Measurements from ENCODE around the gene PORCN.

Gene PORCN

DNA sequence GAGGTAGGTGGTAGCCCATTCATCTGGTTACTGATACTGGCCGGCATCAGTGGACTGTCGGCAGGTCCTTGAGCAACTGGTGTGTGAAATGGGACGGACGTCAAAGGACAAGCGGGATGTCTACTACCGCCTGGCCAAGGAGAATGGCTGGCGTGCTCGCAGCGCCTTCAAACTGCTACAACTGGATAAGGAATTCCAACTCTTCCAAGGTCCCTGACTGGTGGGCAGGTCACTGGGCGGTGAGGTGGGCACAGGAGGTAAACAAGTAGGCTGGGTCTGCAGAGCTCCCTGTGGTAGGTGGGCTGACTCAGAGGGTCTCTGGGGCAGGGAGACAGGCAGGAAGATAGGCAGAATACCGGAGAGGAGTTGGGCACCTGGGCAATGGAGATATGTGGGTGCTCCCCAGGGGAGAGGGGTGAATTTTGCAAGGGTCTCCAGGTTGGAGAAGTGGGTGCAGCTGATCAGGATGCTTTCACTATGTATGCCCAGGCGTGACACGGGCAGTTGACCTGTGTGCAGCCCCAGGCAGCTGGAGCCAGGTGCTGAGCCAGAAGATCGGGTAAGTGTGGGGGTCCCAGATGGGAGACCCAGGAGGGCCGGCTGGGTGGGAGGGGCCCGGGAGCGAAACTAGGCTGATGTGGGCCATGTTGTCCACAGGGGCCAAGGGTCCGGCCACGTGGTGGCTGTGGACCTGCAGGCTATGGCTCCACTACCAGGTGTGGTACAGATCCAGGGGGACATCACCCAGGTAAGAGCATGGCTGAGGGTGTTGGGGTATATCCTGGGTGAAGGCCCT lies 30.6 kb upstream of the PORCN start:
- no peak for DNase-seq

DNA sequence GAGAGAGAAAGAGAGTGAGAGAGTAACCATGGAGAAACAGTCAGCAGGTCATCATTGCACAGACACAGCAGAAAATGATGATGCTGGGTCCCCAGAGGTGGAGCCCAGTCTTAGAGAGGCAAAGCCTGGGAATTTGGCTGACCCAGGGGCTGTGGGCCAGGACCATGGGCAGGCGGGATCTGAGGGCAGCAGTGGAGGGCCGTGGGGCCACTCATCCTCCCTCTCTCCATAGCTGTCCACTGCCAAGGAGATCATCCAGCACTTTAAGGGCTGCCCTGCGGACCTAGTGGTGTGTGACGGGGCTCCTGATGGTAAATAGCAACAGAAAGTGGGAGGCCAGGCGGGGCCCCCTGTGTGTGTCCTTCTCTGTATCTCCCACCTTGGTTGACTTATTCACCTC lies 30.0 kb upstream of the PORCN start:
- DNase-seq, result no peak

DNA sequence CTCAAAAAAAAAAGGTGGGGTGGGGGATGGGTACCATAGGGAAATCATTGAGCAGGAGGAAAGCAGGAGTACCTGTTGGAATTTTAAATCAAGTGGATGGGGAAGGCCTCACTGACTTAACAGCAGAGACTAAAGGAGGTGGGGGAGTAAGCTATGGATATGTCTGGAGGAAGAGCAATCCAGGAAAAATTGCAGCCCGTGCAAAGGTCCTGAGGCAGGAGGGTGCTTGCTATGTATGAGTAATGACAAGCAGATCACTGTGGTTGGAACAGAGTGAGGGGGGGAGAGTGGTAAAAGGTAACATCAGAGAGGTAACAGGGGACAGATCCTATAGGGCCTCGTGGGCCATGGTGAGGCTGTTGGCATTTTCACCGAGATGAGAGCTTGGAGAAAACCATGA lies 28.6 kb upstream of the PORCN start:
- no peak for DNase-seq

DNA sequence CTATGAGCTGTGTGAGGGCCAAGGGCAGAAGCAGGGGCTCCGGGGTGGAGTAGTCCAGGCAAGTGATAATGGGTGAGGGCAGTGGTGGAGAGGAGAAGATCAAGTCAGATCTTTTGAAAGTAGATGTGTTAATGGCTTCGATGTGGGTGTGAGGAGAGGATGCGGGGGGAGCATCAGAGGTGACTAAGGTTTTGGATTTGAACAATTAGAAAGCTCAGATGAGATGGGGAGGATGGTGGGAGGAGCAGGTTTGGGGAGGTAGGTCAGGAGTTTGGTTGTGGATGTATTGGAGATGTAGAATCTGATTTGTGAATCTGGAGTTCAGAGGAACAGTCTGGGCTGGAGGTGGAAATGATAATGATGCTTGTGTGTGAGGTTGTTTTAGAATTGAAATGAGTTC lies 28.2 kb upstream of the PORCN start:
- DNase-seq, result no peak

DNA sequence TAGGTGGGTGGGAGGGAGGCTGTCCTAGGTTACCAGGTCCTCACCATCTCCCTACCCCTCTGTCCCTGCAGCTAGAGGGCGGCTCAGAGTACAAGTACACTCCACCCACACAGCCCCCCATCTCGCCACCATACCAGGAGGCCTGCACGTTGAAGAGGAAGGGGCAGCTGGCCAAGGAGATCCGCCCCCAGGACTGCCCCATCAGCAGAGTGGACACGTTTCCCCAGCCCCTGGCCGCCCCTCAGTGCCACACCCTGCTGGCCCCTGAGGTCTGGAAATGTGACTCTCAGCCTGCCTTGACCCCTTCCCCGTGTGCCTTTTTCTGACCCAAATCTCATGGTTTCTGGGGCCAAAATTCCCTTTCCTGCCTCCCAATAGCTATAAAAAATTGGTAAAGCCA lies 26.3 kb upstream of the PORCN start:
- DNase-seq, result no peak

DNA sequence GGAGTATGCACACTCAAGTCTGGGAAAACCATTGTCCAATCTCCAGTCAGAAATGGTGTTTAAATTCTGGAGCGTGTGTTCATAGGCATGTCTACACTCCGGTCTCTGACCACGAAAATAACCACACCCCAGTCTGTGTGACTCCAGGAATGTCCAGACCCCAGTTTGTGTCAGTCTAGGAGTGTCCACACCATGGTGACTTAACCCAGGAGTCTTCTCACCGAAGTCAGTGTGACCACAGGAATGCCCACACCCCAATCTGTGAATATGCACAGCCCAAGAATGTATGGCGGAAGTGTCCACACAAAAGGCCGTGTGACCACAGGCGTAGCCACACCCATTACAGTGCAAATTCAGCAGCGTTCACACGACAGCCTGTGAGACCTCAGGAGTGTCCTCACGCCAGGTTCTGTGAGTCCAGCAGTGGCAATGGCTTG lies 21.4 kb upstream of the PORCN start:
- DNase-seq, result no peak

DNA sequence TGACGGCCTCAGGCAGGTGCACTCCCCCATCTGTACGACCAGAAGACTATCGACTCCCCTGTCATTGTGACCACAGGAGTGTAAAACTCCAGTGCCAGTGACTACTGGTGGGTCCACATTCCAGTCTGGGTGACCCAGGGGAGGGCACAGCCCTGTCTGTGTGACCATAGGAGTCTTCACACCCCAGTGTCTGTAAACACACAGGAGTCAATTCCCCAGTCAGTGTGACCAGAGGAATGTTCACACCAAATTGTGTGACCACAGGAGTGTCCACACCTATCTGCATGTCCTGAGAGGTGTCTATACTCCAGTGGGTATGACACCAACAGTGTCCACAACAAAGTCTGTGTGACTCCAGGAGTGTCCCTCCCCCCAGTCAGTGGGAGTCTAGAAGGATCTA lies 20.8 kb upstream of the PORCN start:
- no peak for DNase-seq

DNA sequence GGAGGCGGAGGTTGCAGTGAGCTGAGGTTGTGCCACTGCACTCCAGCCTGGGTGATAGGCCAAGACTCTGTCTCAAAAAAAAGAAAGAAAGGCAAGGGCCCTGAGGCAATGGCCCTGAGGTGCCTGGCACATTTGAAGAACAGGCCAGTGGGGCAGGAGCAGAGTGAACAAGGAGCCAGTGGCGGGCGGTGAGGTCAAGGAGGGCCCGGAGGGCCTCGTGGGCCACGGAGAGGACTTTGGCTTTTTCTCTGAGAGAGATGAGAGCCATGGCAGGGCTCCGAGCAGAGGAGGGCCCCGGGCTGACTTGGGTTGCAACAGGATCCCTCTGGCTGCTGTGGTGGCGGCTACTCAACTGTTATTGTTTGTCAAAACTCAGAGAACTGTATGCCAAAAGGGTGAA lies 19.5 kb upstream of the PORCN start:
- no peak for DNase-seq

DNA sequence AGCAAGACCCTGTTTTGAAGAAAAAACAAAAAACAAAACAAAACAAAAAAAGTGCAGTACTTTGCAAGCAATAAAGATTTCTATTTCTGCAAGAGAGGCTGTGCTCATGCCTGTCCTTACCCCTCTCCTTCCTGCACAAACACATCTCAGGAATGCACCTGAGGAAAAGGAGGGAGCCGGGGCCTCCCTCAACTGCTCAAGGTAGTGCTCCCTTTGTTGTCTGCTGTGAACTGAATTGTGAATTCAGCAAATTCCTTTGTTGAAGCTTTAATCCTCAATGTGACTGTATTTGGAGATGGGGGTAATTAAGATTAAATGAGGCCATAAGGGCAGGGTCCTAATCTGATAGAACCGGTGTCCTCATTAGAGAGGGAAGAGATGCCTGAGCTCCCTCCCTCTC lies 18.9 kb upstream of the PORCN start:
- DNase-seq, result no peak

DNA sequence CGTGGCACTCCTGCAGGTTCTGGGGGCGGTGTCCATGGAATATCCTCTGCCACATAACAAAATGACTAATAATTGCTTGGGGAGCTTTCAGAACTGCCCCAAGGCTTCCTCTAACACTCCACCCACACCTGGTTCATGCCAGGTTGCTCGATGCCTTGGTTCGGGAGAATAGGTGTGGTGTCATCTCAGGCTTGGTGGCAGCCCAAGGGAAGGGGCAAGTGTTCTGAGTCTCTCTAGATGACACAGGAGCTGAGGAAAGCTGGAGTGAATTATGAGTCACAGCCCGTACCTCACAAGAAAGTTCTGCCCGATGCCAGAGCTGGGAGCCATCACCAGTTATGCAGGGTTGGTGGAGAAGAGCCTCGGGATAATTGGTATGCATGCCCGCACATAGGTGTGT lies 18.1 kb upstream of the PORCN start:
- DNase-seq, result no peak

DNA sequence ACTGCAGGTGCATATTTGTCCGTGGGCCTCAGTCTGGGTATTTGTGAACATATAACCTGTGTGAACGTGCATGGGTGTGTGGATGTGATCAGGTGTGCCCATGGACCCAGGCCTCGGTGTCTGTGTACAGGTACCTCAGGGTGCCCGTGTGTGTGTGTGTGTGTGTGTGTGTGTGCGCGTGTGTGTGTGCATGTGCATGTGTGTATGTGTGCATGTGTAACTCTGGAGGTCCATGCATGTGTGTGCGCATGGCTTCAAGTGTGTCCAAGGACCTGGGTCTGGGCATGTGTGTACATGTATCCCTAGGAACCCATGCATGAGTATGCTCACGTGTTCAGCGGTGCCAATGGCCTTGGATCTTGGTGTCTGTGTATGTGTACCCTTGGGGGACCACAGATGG lies 17.0 kb upstream of the PORCN start:
- DNase-seq, result no peak

DNA sequence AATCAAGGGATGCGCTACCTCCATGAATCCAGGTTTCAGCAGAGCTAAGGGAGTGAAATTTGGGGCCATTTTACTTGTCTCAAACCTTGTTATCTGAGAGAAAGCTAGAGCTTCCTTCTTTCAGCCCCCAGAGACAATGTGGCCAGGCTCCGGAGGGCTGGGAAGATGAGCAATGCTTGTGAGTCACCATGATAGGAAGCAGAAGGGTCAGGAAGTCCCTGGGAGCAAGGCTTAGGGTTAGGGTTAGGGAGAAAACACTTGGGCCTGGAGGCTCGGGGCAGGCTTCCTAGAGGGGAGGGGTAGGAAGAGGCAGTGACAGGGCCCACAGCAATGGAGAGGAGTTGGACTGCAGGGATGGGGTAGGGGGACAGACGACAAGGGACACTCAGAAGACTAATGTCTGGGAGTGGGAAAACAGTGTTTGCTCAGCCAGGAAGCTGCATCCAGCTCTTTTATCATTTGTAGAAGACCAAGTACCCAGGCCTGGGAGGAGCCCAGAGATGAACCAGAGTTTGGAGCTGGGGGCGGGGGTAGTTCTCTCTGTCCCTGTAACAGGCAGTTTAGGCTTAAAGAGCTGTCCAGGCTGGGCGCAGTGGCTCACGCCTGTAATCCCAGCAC lies 16.4 kb upstream of the PORCN start:
- DNase-seq, result no peak

DNA sequence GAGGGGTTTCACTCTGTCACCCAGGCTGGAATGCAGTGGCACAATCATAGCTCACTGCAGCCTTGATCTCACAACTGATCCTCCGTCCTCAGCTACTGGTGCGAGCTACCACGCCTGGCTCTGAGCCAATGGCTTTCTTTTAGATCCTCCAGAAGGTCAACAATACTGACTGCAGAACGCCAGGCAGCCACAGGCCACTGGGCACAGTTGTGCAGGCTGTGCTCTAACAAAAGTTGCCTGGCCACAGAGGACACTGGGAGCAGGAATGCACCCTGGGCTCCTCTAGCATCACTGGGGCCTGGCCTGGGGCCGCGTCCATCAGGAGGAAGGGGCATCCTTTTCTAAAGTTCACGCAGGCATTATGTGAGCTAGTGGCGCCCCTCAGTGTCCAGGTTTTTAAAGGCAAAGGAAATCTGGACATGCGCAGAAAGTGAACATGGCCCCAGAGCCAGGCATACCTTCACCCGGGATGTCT lies 14.9 kb upstream of the PORCN start:
- no peak for DNase-seq

DNA sequence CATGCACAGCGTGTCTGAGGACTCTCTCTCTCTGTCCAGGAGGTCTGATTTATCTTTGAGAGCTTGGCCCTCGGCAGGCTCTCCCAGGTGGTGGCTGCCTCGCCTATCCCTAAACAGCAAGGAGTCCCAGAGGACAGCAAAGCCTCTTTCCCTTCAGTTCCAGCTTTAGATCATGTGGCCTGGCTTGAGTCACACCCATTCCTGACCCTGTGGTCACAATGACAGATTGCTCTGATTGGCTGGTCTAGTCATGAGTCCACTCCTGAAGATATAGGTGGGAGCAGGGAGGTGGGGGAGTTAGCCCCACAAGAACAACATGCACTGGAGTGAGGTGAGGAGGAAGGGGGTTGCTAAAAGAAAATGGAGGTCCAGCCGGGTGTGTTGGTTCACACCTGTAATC lies 12.1 kb upstream of the PORCN start:
- DNase-seq, result no peak

DNA sequence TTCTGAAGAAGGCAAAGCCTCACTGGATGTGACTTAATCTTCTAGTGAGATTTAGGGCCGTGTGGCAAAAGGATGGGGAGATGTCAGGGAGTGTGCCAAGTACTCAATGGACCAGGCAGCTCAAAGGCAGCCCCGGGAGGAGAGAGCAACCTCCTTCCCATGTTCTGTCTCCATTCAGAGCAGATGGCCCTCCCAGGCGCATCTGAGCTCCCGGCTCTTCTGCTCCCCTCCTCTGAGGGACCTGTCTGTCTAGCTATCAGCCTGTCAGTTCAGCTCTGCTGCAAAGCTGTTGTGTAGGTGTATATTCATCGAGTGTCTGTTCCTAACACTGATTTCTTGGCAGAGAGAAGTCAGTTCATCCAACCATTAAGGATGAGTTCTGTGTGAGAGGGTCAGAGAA lies 10.9 kb upstream of the PORCN start:
- no peak for DNase-seq

DNA sequence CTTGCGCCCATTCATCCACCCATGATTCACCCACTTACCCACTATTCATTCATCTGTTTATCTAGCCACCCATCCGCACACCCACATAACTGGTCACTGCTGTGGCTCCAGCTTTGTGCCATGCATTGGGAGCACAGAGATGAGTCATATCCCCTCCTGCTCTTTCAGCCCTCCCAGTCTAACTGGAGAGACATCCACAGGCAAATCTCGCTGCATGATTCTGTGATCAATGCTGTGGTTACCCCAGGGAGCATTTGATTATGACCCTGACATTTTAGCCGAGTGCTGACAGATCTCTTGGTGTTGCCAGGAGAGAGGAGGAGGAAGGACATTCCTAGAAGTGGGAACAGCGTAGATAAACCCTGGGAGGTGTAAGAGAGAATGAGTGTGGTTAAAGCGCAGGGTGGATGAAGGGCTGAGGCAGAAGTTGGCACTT lies 10.4 kb upstream of the PORCN start:
- no peak for DNase-seq

DNA sequence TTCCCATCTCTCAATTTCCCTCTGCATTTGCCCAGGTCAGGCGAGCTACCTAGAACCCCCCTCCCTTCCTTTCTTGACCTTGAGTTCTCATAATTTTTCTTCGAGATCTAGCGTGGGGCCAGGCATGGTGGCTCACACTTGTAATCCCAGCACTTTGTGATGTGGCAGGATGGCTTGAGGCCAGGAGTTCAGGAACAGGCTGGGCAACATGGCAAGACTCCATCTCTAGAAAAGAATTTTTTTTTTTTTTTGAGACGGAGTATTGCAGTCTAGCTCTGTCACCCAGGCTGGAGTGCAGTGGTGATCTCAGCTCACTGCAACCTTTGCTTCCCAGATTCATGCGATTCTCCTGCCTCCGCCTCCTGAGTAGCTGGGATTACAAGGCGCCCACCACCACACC lies 4.5 kb upstream of the PORCN start:
- DNase-seq, result no peak

DNA sequence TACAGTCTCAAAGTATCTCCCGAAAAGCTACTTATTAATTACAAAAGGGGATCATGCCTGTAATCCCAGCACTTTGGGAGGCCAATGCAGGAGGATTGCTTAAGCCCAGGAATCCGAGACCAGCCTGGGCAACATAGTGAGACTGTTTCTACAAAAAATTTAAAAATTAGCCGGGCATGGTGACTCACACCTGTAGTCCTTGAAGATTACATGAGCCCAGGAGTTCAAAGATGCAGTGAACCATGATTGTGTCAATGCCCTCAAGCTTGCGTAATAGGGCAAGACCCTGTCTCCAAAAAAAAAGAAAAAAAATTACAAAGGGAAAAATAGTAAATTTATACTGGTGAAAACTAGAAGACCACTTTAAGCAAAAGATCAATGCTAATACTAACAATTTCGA lies 3.3 kb upstream of the PORCN start:
- no peak for DNase-seq

DNA sequence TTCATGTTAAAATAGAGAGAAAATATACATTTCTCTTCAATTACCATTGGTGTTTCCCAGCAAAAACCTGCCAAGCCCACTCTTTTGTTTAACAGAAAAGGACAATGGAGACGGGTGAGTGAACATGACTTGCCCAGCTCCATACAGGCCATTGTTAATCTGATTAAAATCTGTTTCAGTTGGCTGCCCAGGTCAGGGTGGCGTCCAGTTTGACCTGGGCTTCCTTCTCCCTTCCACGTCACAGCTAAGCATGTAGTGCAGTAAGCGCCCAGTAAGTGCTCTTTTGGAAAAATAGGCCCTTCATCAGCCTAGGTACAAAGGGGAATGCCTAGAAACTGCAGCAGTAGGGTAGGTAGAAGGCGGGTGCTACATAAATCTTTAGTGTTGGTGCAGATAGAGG lies 1.5 kb upstream of the PORCN start:
- no peak for DNase-seq

DNA sequence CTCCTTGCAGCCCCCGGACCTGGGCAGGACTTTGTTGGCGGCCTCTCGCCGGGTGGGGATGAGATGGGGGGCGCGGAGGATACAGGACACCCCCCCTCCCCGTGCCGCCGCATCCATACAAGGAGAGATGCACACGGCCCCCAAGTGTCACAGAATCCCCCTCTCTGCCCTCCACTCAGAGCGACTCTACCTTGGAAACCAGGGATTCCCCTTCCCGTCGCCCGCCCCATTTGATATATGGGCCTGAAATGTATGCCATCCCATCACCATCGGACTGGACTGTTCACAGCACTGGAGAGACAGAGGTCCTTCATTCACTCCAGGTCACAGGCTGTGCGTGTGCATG lies 426 bp downstream of the PORCN start:
- no peak for DNase-seq

DNA sequence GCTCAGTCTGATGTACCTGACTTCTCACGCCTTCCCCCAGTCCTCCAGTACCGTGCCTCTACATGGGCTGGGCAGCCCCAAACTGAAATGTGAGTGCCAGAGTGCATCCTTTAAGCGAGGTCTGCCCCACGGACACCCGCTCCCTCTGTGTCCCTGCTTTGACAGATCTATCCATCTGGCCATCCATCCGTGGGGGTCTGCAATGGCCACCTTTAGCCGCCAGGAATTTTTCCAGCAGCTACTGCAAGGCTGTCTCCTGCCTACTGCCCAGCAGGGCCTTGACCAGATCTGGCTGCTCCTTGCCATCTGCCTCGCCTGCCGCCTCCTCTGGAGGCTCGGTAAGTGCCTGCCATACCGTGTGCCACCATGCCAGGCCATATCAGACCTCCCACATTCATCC lies 827 bp downstream of the PORCN start:
- DNase-seq, result no peak

DNA sequence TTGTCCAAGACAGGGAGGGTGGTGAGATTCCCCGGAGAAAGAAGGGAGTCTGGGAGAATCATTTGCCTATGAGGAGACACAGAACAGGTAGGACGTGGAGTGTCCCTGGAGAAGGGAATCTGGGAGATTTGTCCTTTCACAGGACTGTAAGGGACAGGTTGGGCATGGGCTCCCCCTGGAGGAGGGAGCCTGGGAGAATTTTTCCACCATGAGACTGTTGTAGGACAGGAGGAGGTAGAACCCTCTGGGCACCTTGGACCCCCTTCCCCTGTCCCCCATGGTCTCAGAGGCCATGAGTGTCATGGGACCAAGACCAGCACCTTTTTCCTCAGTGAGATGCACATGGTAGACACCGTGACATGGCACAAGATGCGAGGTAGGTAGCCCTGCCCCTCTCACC lies 2.8 kb downstream of the PORCN start:
- DNase-seq, result no peak

DNA sequence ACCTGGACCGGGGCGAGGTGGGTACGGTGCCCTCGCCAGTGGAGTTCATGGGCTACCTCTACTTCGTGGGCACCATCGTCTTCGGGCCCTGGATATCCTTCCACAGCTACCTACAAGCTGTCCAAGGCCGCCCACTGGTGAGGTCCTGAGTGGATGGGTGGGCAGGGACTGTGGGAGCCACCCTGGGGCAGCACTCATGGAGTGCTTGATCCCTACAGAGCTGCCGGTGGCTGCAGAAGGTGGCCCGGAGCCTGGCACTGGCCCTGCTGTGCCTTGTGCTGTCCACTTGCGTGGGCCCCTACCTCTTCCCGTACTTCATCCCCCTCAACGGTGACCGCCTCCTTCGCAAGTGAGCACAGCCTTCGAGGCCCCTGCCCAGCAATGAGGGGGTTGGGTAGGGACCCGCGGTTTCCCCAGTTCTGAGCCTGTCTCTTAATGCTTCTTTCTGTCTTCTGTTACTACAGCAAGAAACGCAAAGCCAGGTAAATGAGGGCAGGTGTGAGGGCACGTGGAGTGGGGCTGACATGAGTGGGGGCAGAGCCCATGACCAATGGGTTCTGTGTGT lies 3.7 kb downstream of the PORCN start:
- DNase-seq, result no peak

DNA sequence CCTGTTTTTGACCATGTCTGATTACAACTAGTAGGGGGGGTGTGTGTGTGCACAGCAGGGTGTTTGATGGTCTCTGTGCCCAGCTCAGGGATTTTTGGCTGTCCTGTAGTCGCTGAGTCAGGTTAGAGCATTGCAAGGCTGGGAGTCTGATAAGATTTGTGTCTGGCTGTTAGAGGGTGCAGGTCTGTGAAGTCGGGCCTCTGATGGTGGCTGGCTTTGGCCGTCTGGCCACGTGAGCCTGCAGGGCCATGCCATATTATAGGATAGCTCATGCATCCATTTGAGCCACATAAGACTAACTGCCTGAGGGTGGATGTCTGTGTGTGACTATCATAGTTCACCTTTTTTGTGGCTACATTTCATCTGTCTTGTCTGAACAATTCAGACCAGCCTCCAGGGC lies 4.9 kb downstream of the PORCN start:
- DNase-seq, result no peak

Data from NCI-H526 treated with DMSO at 0.1 percent for 48 hours (cell line).